ENCODE measurements around the gene KIF27.

Gene KIF27, protein sequence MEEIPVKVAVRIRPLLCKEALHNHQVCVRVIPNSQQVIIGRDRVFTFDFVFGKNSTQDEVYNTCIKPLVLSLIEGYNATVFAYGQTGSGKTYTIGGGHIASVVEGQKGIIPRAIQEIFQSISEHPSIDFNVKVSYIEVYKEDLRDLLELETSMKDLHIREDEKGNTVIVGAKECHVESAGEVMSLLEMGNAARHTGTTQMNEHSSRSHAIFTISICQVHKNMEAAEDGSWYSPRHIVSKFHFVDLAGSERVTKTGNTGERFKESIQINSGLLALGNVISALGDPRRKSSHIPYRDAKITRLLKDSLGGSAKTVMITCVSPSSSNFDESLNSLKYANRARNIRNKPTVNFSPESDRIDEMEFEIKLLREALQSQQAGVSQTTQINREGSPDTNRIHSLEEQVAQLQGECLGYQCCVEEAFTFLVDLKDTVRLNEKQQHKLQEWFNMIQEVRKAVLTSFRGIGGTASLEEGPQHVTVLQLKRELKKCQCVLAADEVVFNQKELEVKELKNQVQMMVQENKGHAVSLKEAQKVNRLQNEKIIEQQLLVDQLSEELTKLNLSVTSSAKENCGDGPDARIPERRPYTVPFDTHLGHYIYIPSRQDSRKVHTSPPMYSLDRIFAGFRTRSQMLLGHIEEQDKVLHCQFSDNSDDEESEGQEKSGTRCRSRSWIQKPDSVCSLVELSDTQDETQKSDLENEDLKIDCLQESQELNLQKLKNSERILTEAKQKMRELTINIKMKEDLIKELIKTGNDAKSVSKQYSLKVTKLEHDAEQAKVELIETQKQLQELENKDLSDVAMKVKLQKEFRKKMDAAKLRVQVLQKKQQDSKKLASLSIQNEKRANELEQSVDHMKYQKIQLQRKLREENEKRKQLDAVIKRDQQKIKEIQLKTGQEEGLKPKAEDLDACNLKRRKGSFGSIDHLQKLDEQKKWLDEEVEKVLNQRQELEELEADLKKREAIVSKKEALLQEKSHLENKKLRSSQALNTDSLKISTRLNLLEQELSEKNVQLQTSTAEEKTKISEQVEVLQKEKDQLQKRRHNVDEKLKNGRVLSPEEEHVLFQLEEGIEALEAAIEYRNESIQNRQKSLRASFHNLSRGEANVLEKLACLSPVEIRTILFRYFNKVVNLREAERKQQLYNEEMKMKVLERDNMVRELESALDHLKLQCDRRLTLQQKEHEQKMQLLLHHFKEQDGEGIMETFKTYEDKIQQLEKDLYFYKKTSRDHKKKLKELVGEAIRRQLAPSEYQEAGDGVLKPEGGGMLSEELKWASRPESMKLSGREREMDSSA (N-terminal part only)

DNA sequence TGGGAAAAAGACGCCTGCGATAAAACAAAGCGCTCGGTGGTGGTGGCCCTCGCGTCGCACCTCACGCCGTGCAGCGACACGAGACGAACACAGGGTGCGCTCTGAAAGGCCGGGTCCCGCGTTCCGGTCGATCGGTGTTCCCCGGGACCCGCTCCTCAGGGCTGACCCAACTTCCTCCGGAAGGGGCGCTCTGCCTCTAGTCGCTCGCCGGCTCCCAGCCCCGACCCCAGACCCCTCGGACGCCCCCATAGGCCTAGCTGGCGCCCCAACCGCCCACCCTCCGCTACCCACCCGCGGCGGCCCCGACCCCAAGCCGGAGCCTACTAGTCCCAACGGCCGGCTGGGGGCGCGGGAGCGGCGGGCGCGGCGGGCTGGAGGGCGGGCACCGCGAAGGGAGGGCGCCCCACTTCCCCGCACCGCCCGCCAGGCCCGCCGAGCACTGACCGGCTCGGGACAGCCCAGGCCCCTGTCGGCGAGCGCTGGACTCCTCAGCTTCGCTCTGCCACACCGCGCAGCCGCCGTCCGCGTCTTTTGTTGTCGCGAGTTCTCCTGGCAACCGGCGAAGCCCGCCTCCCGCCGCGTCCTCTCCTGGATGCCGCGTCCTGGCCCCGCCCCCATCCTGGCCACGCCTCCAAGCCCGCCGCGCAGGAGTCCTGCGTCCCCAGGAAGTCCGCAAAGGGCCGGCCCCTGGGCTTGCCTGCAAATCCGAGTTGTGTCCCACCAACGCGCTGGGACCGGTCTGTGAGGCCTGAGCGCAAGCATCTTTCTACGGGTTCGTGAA is at the start of gene KIF27:
Gene KIF27, minus strand, starts transcription at position 506 of the 781 bp plus-strand sequence. CDS start 5,841 bp downstream, outside the sequence.
- in situ Hi-C loops (cut with HindIII; ENCODE audit: low sequenced_read_pairs) = no loop called here

DNA sequence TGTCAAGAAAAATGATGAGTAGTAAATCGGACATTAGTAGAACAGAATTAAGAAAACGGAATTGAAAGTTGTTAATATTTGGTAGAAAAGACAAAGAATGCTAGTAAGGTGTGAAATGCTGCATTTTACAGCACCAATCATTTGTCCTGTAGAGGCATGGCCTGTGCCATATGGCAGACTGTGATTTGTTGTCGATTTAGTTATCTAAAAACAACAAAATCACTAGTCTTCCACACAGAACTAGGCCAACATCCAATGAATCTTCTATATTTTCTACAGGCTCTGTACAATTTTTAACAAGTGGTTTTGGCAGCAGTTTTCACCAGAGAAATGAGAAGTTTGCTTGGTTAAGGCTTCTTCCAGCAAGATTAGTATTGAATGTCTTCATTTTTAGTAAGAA is 48.4 kb upstream of the KIF27 start:
- in situ Hi-C loops (cut with HindIII; ENCODE audit: low sequenced_read_pairs) = no loop called here

- in situ Hi-C loops (cut with HindIII; ENCODE audit: low sequenced_read_pairs) = no loop called here
These were observed 45.8 kb upstream of the KIF27 start for GRCh38 chr9:83967073-83967472.

- in situ Hi-C loops (cut with HindIII; ENCODE audit: low sequenced_read_pairs) = no loop called here
These were observed 45.0 kb upstream of the KIF27 start for GRCh38 chr9:83966209-83966582.

- in situ Hi-C loops (cut with HindIII; ENCODE audit: low sequenced_read_pairs) = no loop called here
These were observed 44.3 kb upstream of the KIF27 start for GRCh38 chr9:83965350-83966208.

DNA sequence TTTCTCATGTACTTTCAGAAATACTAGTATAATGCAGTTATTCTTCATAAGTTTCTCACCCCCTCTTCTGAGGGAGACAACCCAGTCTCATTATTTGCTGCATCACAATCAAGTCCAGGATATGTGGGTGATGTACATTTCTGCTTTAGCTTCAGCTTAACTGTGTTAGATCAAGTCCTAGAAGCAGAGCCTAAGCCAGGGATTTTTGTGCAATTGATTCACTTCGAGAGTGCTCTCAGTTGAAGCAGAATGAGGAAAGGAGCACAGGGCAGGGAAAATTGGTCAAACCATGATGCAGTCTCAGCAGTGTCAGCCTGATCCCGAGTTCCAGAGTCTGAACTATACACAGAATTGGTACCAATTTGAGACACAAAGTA is 43.7 kb upstream of the KIF27 start:
- in situ Hi-C loops (cut with HindIII; ENCODE audit: low sequenced_read_pairs) = no loop called here

DNA sequence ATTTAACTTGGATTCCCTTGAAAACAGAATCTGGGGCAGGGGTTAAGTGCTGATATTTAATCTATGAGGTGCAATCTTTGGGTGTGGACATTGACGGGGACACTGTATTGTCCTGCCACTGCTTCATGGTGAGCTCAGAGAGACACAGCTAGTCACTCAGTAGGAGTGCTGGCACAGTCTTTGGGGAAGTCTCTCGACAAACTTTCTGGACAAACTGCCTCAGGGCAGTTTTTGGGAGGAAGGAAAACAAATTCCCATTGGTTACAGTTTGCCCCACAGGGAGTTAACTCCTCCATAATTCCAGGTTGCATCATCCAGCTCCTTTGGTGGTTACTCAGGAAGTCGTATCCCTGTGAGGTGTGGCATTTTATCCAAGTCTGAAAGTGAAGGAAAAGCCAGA is 40.9 kb upstream of the KIF27 start:
- in situ Hi-C loops (cut with HindIII; ENCODE audit: low sequenced_read_pairs) = no loop called here

GRCh38 chr9:83960991-83961390 is 39.8 kb upstream of the KIF27 start:
- in situ Hi-C loops (cut with HindIII; ENCODE audit: low sequenced_read_pairs) = no loop called here

DNA sequence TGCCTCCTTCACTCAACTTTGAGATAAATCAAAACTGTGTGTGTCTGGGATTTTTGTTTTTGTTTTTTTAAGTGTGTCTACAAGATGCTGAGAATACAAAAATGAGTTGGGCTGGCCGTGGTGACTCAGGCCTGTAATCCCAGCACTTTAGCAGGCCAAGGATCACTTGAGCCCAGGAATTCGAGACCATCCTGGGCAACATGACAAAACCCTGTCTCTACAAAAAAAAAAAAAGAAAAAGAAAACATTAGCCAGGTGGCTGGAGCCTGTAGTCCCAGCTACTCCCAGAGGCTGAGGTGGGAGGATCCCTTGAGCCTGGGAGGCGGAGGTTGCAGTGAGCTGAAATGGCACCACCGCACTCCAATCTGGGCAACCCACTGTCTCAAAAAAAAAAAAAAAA is 37.8 kb upstream of the KIF27 start:
- in situ Hi-C loops (cut with HindIII; ENCODE audit: low sequenced_read_pairs) = no loop called here

DNA sequence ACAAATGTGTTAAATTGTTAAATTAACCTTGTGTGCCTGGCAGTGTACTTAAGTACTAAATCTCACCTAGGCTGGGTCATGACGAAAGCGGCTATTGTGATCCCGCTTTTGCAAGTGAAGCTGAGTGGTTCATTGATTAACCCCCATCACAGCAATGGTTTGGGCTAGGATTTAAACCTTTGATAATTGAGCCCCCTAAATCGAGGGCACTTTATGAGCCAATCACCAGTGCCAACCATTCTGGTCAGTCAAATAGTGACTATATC is 35.9 kb upstream of the KIF27 start:
- in situ Hi-C loops (cut with HindIII; ENCODE audit: low sequenced_read_pairs) = no loop called here

- in situ Hi-C loops (cut with HindIII; ENCODE audit: low sequenced_read_pairs) = no loop called here
These were observed 35.4 kb upstream of the KIF27 start for GRCh38 chr9:83956436-83957247.

DNA sequence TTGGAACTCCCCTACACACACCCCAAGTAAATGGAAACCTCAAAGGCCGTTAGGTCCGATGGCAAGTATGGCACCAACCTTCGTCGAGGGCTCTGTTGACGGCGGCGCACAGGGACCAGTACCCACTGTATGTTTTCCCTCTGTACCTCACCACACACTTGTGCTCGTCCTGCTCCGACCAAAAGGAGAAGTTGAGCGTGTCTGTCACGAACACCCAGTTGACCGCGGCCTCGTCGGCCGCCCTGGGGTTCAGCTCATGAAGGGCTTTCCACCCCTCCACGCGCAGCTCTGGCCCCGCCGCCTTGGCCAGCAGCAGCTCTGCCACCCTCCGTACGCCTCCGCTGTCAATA is 34.8 kb upstream of the KIF27 start:
- in situ Hi-C loops (cut with HindIII; ENCODE audit: low sequenced_read_pairs) = no loop called here

DNA sequence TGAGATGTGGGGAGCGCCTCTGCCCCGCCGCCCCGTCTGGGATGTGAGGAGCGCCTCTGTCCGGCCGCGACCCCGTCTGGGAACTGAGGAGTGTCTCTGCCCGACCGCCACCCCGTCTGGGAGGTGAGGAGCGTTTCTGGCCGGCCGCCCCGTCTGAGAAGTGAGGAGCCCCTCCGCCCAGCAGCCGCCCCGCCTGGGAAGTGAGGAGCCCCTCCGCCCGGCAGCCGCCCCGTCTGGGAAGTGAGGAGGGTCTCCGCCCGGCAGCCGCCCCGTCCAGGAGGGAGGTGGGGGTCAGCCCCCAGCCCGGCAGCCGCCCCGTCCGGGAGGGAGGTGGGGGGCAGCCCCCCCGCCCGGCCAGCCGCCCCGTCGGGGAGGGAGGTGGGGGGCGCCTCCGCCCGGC is 26.9 kb upstream of the KIF27 start:
- in situ Hi-C loops (cut with HindIII; ENCODE audit: low sequenced_read_pairs) = loop anchor here (25.0 kb wide), 2 partner anchors 214 to 314 kb away; no protein-coding TSS in a partner anchor

DNA sequence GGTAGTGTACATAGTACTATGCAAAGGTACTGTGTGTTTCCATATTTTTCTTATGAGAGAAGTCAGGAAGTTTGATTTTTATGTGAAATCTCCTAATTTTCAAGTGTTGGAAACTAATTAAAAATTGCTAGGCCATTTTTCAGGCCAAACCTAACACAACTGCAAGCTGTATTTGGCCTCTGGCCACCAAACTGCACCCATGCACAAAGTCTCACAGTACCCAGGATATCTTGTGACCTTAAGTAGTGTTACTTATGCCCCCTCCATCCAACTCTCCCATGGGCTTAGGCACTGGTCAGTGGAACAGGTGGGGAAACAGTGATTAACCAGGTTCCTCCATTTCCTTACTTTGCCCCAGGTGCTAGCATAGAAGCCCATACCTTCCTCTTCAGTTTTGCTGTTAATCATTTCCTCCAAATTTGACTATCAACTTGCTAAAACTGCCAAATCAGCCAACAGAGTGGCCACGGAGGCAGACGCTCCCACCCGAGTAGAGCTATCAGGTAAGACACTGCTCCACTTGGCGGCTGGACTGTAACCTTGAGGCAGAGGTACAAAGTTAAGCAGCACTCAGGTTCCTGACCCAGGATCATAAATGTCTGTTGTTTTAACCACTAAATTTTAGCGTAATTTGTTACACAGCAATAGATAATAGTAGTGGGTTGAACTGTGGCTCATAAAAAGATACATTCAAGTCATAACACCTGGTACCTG is 19.5 kb upstream of the KIF27 start:
- in situ Hi-C loops (cut with HindIII; ENCODE audit: low sequenced_read_pairs) = loop anchor here (25.0 kb wide), 2 partner anchors 222 to 322 kb away; no protein-coding TSS in a partner anchor

GRCh38 chr9:83937861-83938455 is 16.7 kb upstream of the KIF27 start:
- in situ Hi-C loops (cut with HindIII; ENCODE audit: low sequenced_read_pairs) = loop anchor here (25.0 kb wide), 2 partner anchors 224 to 324 kb away; no protein-coding TSS in a partner anchor

GRCh38 chr9:83936523-83936922 is 15.3 kb upstream of the KIF27 start:
- in situ Hi-C loops (cut with HindIII; ENCODE audit: low sequenced_read_pairs) = loop anchor here (25.0 kb wide), 2 partner anchors 226 to 326 kb away; no protein-coding TSS in a partner anchor

GRCh38 chr9:83935276-83935935 is 14.2 kb upstream of the KIF27 start:
- in situ Hi-C loops (cut with HindIII; ENCODE audit: low sequenced_read_pairs) = loop anchor here (25.0 kb wide), 2 partner anchors 227 to 327 kb away; no protein-coding TSS in a partner anchor

All from endothelial cell of hepatic sinusoid (primary cell).